Stimulated activated CD4-positive, alpha-beta T cell treated with anti-CD3 and anti-CD28 coated beads, Interleukin-1b, Interleukin-23, amount 100 ng/mL, for 1 hour (primary cell): ENCODE results near the gene ITGA3.

Source experiments
- DNase-seq, 2 donors: peaks; one replicate each; pipeline ENCODE4 v3.0.0-alpha.2; 2020; ENCODE audit warnings: low read depth in 2 of 2

Gene ITGA3

GRCh38 chr17:50093807-50094206, 37.9 kb downstream of the ITGA3 start:
- DNase-seq: no peak

- peak; percentile 81 to 92 for DNase-seq
Observed at GRCh38 chr17:50094243-50094752, 38.4 kb downstream of the ITGA3 start.

- peak; percentile 87 to 91 for DNase-seq
Observed at GRCh38 chr17:50094753-50095619, 39.1 kb downstream of the ITGA3 start, which contains the start of gene PDK2. Gene PDK2 (plus strand): TSS chr17:50095351. CDS start chr17:50095436, 85 bp downstream.

GRCh38 chr17:50095626-50096037, 39.7 kb downstream of the ITGA3 start:
- no peak for DNase-seq

- no peak for DNase-seq
Observed at GRCh38 chr17:50096092-50096491, 40.2 kb downstream of the ITGA3 start.

- DNase-seq: no peak
Observed at GRCh38 chr17:50096758-50097157, 40.8 kb downstream of the ITGA3 start.

- no peak for DNase-seq
Observed at GRCh38 chr17:50097455-50097854, 41.5 kb downstream of the ITGA3 start.

GRCh38 chr17:50097926-50098325, 42.0 kb downstream of the ITGA3 start:
- no peak for DNase-seq

GRCh38 chr17:50098583-50098982, 42.7 kb downstream of the ITGA3 start:
- no peak for DNase-seq

GRCh38 chr17:50099003-50099402, 43.1 kb downstream of the ITGA3 start:
- no peak for DNase-seq

GRCh38 chr17:50100480-50100883, 44.6 kb downstream of the ITGA3 start:
- no peak for DNase-seq

- no peak for DNase-seq
Observed at GRCh38 chr17:50100921-50101345, 45.0 kb downstream of the ITGA3 start.

- DNase-seq: no peak
Observed at GRCh38 chr17:50101346-50102163, 45.6 kb downstream of the ITGA3 start.

GRCh38 chr17:50102164-50102991, 46.5 kb downstream of the ITGA3 start:
- no peak for DNase-seq

GRCh38 chr17:50103252-50103651, 47.3 kb downstream of the ITGA3 start:
- no peak for DNase-seq

- no peak for DNase-seq
Observed at GRCh38 chr17:50103941-50104340, 48.0 kb downstream of the ITGA3 start.

- DNase-seq: no peak
Observed at GRCh38 chr17:50105811-50106210, 49.9 kb downstream of the ITGA3 start.

- DNase-seq: no peak
Observed at GRCh38 chr17:50106393-50107131, 50.7 kb downstream of the ITGA3 start.

- DNase-seq: no peak
Observed at GRCh38 chr17:50107790-50108414, 52.0 kb downstream of the ITGA3 start.

- DNase-seq: no peak
Observed at GRCh38 chr17:50108556-50108955, 52.6 kb downstream of the ITGA3 start.
